SK-N-SH treated with all-trans-retinoic acid at 6 μM for 48 hours (cell line): ENCODE measurements around the gene LRRC26.

Experiments
- CREB5 ChIP-seq: fragments of 250-450 bp; sonication (Bioruptor Pico); IDR thresholded peaks from 2 replicates; pipeline ENCODE4 v1.5.1; 2020; ENCODE audit warnings: low read depth, mild to moderate bottlenecking, moderate library complexity
- CSDC2 ChIP-seq: fragments of 250-450 bp; sonication (Bioruptor Pico); IDR thresholded peaks from 2 replicates; pipeline ENCODE4 v1.5.0; 2020; ENCODE audit warnings: mild to moderate bottlenecking, moderate library complexity
- ESRRG ChIP-seq: fragments of 250-450 bp; sonication (Bioruptor Pico); IDR thresholded peaks from 2 replicates; pipeline ENCODE4 v1.6.1; 2021; ENCODE audit warnings: mild to moderate bottlenecking
- ISL1 ChIP-seq: fragments of 250-450 bp; sonication (Bioruptor Pico); IDR thresholded peaks from 2 replicates; pipeline ENCODE4 v2.1.2; 2022; ENCODE audit warnings: mild to moderate bottlenecking, moderate library complexity
- PATZ1 ChIP-seq: fragments of 250-450 bp; sonication (Bioruptor Pico); IDR thresholded peaks from 2 replicates; pipeline ENCODE4 v1.8.0; 2020; ENCODE audit warnings: mild to moderate bottlenecking, moderate library complexity, borderline replicate concordance
- PPARA ChIP-seq: fragments of 250-450 bp; sonication (Bioruptor Pico); IDR thresholded peaks from 2 replicates; pipeline ENCODE4 v1.5.0; 2020; ENCODE audit warnings: mild to moderate bottlenecking, borderline replicate concordance
- RARB ChIP-seq: fragments of 250-450 bp; sonication (Bioruptor Pico); IDR thresholded peaks from 2 replicates; pipeline ENCODE4 v1.8.0; 2021; ENCODE audit warnings: mild to moderate bottlenecking, moderate library complexity
- SNAI2 ChIP-seq: fragments of 250-450 bp; sonication (Bioruptor Pico); IDR thresholded peaks from 2 replicates; pipeline ENCODE4 v1.5.0; 2020; ENCODE audit warnings: mild to moderate bottlenecking, moderate library complexity
- ZFP3 ChIP-seq: fragments of 250-450 bp; sonication (Bioruptor Pico); IDR thresholded peaks from 2 replicates; pipeline ENCODE4 v1.5.0; 2020; ENCODE audit warnings: mild to moderate bottlenecking, moderate library complexity
- ZFP30 ChIP-seq: fragments of 450-650 bp; formaldehyde crosslinking; IDR thresholded peaks from 2 replicates; pipeline ENCODE4 v1.5.0; 2022; ENCODE audit warnings: mild to moderate bottlenecking, moderate library complexity
- ZNF565 ChIP-seq: fragments of 450-650 bp; formaldehyde crosslinking; conservative IDR thresholded peaks from 2 replicates; pipeline ENCODE4 v1.5.0; 2020; ENCODE audit warnings: low read depth, mild to moderate bottlenecking, moderate library complexity

GRCh38 chr9:137167277-137167746, 2.5 kb downstream of the LRRC26 start:
- no peak for TF ChIP-seq ZNF565 (CRISPR knock-in tag)
- TF ChIP-seq ZFP3 (CRISPR knock-in tag) = no peak
- TF ChIP-seq PATZ1 = no peak
- TF ChIP-seq ESRRG (CRISPR knock-in tag) = no peak
- TF ChIP-seq ZFP30 (CRISPR knock-in tag) = no peak
- no peak for TF ChIP-seq CSDC2
- TF ChIP-seq SNAI2 (CRISPR knock-in tag) = no peak
- TF ChIP-seq PPARA (CRISPR knock-in tag) = no peak
- no peak for TF ChIP-seq RARB (CRISPR knock-in tag)
- no peak for TF ChIP-seq ISL1
- no peak for TF ChIP-seq CREB5 (CRISPR knock-in tag)
